ENCODE data around the gene RUNX2. TPM values are rescaled to one million over a fixed set of nuclear protein-coding genes. Genes with fewer than 3 reads are reported as not detected.

RUNX2 gene
- total RNA-seq, 2 experiments from 2014 or later = 8.0 to 9.3 TPM

GRCh38 chr6:45513213-45513618, 185.1 kb downstream of the RUNX2 start:
- POLR2A ChIA-PET = no interaction called here
- no peak for DNase-seq
- Mint-ChIP-seq H3K4me1 (ENCODE audit: low read depth) (no peaks in the 10 kb centered on the region), H3K4me3 (no peak overlapping the region), H3K27me3 (no peaks in the 10 kb centered on the region), H3K36me3 (ENCODE audit: low read depth) (peaks cover 19% of the 10 kb centered on the region), H3K9me3 (no peaks in the 10 kb centered on the region), H3K27ac (no peak overlapping the region)
- no peak for TF ChIP-seq CTCF (IDR thresholded peaks at IDR 0.05)
- ATAC-seq = no peak
- CTCF ChIA-PET = no interaction called here
- intact Hi-C loops (cut with micrococcal nuclease) = no loop called here

- DNase-seq = no peak
- POLR2A ChIA-PET = no interaction called here
- Mint-ChIP-seq H3K27ac (no peak overlapping the region), H3K27me3 (no peaks in the 10 kb centered on the region), H3K4me3 (no peak overlapping the region), H3K9me3 (no peaks in the 10 kb centered on the region), H3K4me1 (ENCODE audit: low read depth) (no peaks in the 10 kb centered on the region), H3K36me3 (ENCODE audit: low read depth) (peaks cover 20% of the 10 kb centered on the region)
- intact Hi-C loops (cut with micrococcal nuclease) = no loop called here
- CTCF ChIA-PET = no interaction called here
- ATAC-seq = no peak
- no peak for TF ChIP-seq CTCF (IDR thresholded peaks at IDR 0.05)
Measured at GRCh38 chr6:45513843-45514242, 185.7 kb downstream of the RUNX2 start.

- ATAC-seq (no peak), DNase-seq (no peak)
- Mint-ChIP-seq H3K9me3 (no peaks in the 10 kb centered on the region), H3K4me1 (ENCODE audit: low read depth) (no peaks in the 10 kb centered on the region), H3K36me3 (ENCODE audit: low read depth) (peaks cover 20% of the 10 kb centered on the region), H3K27ac (no peak overlapping the region), H3K27me3 (no peaks in the 10 kb centered on the region), H3K4me3 (no peak overlapping the region)
- ChIA-PET CTCF (no interaction called here), POLR2A (no interaction called here)
- no peak for TF ChIP-seq CTCF (IDR thresholded peaks at IDR 0.05)
- intact Hi-C loops (cut with micrococcal nuclease) = no loop called here
Measured at GRCh38 chr6:45514454-45515230, 186.5 kb downstream of the RUNX2 start.

GRCh38 chr6:45518013-45518720, 190.0 kb downstream of the RUNX2 start:
- CTCF ChIA-PET = no interaction called here
- intact Hi-C loops (cut with micrococcal nuclease) = no loop called here
- Mint-ChIP-seq H3K9me3 (no peaks in the 10 kb centered on the region), H3K4me1 (ENCODE audit: low read depth) (peaks cover 4% of the 10 kb centered on the region), H3K36me3 (ENCODE audit: low read depth) (peaks cover 14% of the 10 kb centered on the region), H3K27ac (no peak overlapping the region), H3K4me3 (no peak overlapping the region), H3K27me3 (no peaks in the 10 kb centered on the region)
- no peak for TF ChIP-seq CTCF (IDR thresholded peaks at IDR 0.05)
- DNase-seq = no peak
- POLR2A ChIA-PET = no interaction called here
- no peak for ATAC-seq

- Mint-ChIP-seq H3K4me1 (ENCODE audit: low read depth) (peaks cover 4% of the 10 kb centered on the region), H3K27me3 (no peaks in the 10 kb centered on the region), H3K27ac (no peak overlapping the region), H3K36me3 (ENCODE audit: low read depth) (peaks cover 9% of the 10 kb centered on the region), H3K9me3 (no peaks in the 10 kb centered on the region), H3K4me3 (no peak overlapping the region)
- TF ChIP-seq CTCF (IDR thresholded peaks at IDR 0.05) = no peak
- DNase-seq = no peak
- intact Hi-C loops (cut with micrococcal nuclease) = no loop called here
- ChIA-PET POLR2A (no interaction called here), CTCF (interaction anchor here (1.2 to 1.6 kb wide), 2 partner anchors 31 to 193 kb away, joined by 3 to 7 read pairs; no protein-coding TSS in a partner anchor)
- no peak for ATAC-seq
Measured at GRCh38 chr6:45521226-45521625, 193.1 kb downstream of the RUNX2 start.
